Activated naive CD4-positive, alpha-beta T cell (primary cell): ENCODE data around the gene ANKRD17.

Experiments
- DNase-seq, 4 experiments: peaks; one replicate each; lab custom pipeline; 2025; lab: John Stamatoyannopoulos, UW

The ANKRD17 gene

GRCh38 chr4:73053076-73053475 is 205.5 kb downstream of the ANKRD17 start:
- no peak for DNase-seq

GRCh38 chr4:73051625-73052024 is 207.0 kb downstream of the ANKRD17 start:
- DNase-seq, result no peak

- no peak for DNase-seq
Measured at GRCh38 chr4:73045879-73046278, 212.7 kb downstream of the ANKRD17 start.

GRCh38 chr4:73037057-73037456 is 221.5 kb downstream of the ANKRD17 start:
- no peak for DNase-seq

- DNase-seq, result no peak
Measured at GRCh38 chr4:73036123-73036522, 222.5 kb downstream of the ANKRD17 start.

GRCh38 chr4:73034896-73035295 is 223.7 kb downstream of the ANKRD17 start:
- no peak for DNase-seq

GRCh38 chr4:73028621-73029020 is 230.0 kb downstream of the ANKRD17 start:
- no peak for DNase-seq
